Mucosa of descending colon (tissue), 3 donors: ENCODE results near the gene SACM1L. TPM values are rescaled to one million over a fixed set of nuclear protein-coding genes. Genes with fewer than 3 reads are reported as not detected.

Source experiments
- ATAC-seq: fragments of 200-7000 bp; cut with Tn5 transposase; one replicate; pipeline ENCODE4 v1.9.1; 2020; ENCODE audit warnings: mild to moderate bottlenecking, moderate library complexity
- DNase-seq, 3 donors: peaks; one replicate each; pipeline ENCODE4 v3.0.0-alpha.2; 2020
- H3K36me3 ChIP-seq: fragments of 200-600 bp; one replicate; pipeline ENCODE4 v1.8.0; 2021; ENCODE audit warnings: low read depth, mild to moderate bottlenecking
- H3K4me1 ChIP-seq: fragments of 200-600 bp; one replicate; pipeline ENCODE4 v1.8.0; 2021; ENCODE audit warnings: low read depth, mild to moderate bottlenecking
- H3K4me3 ChIP-seq: fragments of 200-600 bp; one replicate; pipeline ENCODE4 v1.8.0; 2021; ENCODE audit warnings: mild to moderate bottlenecking
- H3K9me3 ChIP-seq: fragments of 200-600 bp; one replicate; pipeline ENCODE4 v1.8.0; 2021; ENCODE audit warnings: mild to moderate bottlenecking
- intact Hi-C, 2 donors: fragments of 100-400 bp; cut with DNase I in 1 of 2; cut with micrococcal nuclease in 1 of 2; formaldehyde crosslinking; loops; one replicate each; pipeline versions ENCODE4 v1.11.0 to v1.11.1; 2022; cut with DNase I, micrococcal nuclease
- total RNA-seq, 3 donors: library from RNA; stranded (reverse); fragmentation: NEBNext Ultra II Directional in 2 of 3; extraction: Animal tissue kit (Norgen Biotek cat#: 25700) in 2 of 3; gene quantifications; one replicate each; pipeline versions ENCODE4 v1.2.1 to v1.2.4, GENCODE V29; 2021 to 2023
- TF ChIP-seq, protein P1 (sequence below): fragments of 200-600 bp; IDR thresholded peaks from one replicate; pipeline ENCODE4 v1.8.0; 2022; ENCODE audit warnings: antibody characterized with exemption, mild to moderate bottlenecking
- donor health status: DM: no; HTN: no; CAD: no; lungs with moderate emphysema.
- donor health status: DM: no; HTN: no; CAD: no.
- donor health status: DM: no; HTN: yes; CAD: no.

SACM1L gene
- total RNA-seq, 3 donors from 2014 or later, result 54.1 to 62.6 (median 57.2) TPM

DNA sequence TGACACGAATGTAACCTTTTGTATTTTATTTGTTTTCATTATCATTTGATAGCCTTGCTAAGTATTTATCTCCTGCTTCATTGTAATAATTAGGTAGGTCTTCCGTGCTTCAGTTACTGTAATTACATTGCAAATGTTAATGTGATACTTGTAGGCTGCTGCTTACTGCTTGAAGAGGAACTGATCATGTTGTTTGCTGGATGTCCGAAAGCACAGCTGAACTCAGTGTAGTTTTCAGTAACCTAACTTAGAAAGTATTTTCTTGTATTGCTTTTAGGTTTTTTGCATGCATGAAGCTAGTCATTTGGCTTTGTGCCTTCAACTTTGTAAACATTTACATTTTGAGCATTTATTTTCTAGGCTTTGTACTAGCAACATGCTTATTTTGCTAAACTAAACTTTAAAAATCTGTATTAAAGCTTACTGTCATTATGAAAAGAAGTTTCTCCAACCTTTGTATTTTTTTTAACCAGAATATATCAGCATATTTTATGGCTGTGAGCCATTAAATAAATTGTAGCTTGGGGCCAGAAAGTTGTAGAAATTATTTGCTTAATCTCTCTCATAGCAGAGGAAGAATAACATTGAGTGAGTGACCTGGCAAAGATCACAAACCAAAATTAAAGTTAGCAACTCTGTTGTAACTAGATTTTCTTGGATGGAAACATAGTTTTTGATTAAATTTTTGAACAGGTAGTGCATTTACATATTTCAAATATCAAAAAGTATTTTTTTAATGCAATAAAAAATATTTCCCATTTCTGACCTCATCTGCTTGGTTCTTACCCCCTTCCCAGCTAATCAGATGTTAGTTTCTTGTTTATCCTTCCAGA lies 30.7 kb downstream of the SACM1L start:
- DNase-seq (no peak), ATAC-seq (no peak)
- H3K36me3 ChIP-seq, result no peaks in the 10 kb centered on the region
- no peaks in the 10 kb centered on the region for H3K9me3 ChIP-seq
- intact Hi-C loops, result no loop called here
- no peak overlapping the region for H3K4me3 ChIP-seq
- H3K4me1 ChIP-seq, result no peaks in the 10 kb centered on the region
- TF ChIP-seq, protein P1, sequence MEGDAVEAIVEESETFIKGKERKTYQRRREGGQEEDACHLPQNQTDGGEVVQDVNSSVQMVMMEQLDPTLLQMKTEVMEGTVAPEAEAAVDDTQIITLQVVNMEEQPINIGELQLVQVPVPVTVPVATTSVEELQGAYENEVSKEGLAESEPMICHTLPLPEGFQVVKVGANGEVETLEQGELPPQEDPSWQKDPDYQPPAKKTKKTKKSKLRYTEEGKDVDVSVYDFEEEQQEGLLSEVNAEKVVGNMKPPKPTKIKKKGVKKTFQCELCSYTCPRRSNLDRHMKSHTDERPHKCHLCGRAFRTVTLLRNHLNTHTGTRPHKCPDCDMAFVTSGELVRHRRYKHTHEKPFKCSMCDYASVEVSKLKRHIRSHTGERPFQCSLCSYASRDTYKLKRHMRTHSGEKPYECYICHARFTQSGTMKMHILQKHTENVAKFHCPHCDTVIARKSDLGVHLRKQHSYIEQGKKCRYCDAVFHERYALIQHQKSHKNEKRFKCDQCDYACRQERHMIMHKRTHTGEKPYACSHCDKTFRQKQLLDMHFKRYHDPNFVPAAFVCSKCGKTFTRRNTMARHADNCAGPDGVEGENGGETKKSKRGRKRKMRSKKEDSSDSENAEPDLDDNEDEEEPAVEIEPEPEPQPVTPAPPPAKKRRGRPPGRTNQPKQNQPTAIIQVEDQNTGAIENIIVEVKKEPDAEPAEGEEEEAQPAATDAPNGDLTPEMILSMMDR, result no peak

DNA sequence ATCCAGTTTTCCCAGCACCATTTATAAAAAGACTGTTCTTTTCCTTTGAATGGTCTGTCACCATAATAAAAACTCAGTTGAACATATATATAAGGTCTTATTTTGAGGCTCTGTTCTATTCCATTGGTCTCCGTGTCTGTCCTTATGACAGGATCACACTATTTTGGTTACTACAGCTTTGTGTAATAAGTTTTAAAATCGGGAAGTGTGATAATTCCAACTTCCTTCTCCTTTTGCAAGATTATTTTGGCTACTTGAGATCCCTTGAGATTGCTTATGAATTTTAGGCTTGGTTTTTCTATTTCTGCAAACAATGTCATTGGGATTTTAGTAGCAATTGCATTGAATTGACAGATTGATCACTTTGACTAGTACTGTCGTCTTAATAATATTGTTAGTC lies 35.7 kb downstream of the SACM1L start:
- Histone ChIP-seq H3K4me3 (no peak overlapping the region), H3K9me3 (no peaks in the 10 kb centered on the region), H3K4me1 (no peaks in the 10 kb centered on the region), H3K36me3 (no peaks in the 10 kb centered on the region)
- DNase-seq (no peak), ATAC-seq (no peak)
- TF ChIP-seq, protein P1, result no peak
- intact Hi-C loops, result no loop called here

DNA sequence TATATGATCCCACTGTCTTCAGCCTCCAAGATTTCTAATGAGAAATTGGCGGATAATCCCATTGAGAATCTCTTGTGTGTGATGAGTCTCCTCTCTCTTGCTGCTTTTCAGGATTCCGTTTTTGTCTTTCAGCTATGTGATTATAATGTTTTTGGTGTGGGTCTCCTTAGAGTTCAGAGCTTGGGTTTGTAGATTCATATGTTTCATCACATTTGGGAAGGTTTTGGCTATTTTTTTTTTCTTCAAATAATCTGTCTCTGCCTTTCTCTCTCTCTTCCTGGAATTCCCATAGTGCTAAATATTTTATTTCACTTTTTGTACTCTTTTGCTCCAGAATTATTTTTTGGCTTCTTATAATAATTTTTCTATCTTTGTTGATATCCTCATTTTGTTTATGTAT lies 40.4 kb downstream of the SACM1L start:
- Histone ChIP-seq H3K36me3 (no peaks in the 10 kb centered on the region), H3K4me1 (no peaks in the 10 kb centered on the region), H3K9me3 (no peaks in the 10 kb centered on the region), H3K4me3 (no peak overlapping the region)
- no peak for DNase-seq
- intact Hi-C loops, result no loop called here
- TF ChIP-seq, protein P1, result no peak
- no peak for ATAC-seq

DNA sequence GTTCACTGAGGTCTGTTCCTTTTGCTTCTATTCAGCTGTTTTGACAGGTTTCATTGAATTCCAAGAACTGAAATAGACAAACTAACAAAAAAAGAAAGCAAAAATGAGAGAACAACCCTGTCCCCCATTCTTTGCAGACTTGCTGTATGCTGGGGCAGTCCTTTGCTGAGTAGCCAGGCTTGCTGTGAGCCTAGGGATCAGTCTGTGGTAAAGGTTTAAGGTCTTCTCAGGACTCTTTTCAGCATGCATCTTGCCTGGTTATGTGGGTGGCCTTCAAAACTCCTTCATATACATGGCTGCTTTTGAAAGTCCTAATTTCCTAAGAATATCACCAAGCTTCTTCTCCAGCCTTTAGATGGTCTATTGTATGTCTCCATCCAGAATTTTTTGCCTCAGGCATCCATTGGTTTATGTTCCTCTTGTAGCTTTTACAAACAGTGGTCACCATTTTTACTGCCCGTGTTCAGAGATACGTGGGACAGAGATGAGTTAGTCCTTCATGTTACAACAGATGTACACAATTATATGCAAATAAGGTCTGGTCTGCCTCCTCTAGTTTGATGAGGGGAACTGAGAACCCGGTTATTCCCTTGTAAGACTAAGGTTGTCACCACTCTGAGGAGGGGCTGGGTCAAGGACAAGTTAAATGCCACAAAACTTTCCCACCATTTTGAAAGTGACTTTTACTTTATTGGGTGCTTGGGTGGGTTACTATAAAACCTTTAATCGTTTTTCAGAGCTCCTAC lies 41.4 kb downstream of the SACM1L start:
- peaks cover 8% of the 10 kb centered on the region for H3K36me3 ChIP-seq
- H3K9me3 ChIP-seq, result no peaks in the 10 kb centered on the region
- no peak overlapping the region for H3K4me3 ChIP-seq
- ATAC-seq, result no peak
- no peak for DNase-seq
- no peaks in the 10 kb centered on the region for H3K4me1 ChIP-seq
- TF ChIP-seq, protein P1, result no peak
- intact Hi-C loops, result no loop called here

DNA sequence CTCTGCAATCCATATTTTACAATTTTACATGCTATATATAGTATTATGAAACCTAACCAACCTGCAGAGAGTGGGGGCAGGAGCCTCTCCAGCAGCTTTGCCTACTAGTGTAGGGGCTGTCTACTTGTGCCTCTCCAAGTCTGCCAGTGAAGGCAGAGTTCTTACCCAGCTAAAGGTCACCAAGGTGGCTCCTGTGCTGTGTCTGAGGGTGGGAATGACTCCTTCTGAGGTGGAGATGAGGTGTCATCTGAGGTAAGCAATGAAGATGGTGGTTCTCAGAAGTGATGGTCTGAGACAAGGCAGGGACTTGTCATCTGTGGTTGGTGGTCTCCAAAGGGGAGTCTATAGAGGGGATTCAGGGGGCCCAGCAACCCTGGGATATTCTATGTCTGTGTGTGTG lies 47.5 kb downstream of the SACM1L start:
- DNase-seq (no peak), ATAC-seq (no peak)
- Histone ChIP-seq H3K9me3 (no peaks in the 10 kb centered on the region), H3K4me3 (no peak overlapping the region), H3K4me1 (no peaks in the 10 kb centered on the region), H3K36me3 (peaks cover 9% of the 10 kb centered on the region)
- TF ChIP-seq, protein P1, result no peak
- intact Hi-C loops, result no loop called here
